WERI-Rb-1 (cell line): ENCODE results near the gene RBL1.
A peak's percentile ranks its signal among the peaks of the same experiment; 100 is the strongest.
"Not testable (repeated sequence)": the region's sequence is repeated elsewhere in the genome, so short reads cannot be mapped to it uniquely, and the experiment has no call there.

ENCODE experiments used
- DNase-seq: peaks from one replicate; pipeline ENCODE4 v3.0.0-alpha.2; 2020
- H3K27ac ChIP-seq: fragments of 250-450 bp; sonication (Bioruptor Pico); 2 replicates; pipeline ENCODE4 v1.5.1; 2020; ENCODE audit warnings: mild to moderate bottlenecking, moderate library complexity
- H3K27me3 ChIP-seq: fragments of 250-450 bp; sonication (Bioruptor Pico); 2 replicates; pipeline ENCODE4 v1.5.1; 2021; ENCODE audit warnings: mild to moderate bottlenecking, low read depth, moderate library complexity; ENCODE audit not compliant: insufficient read depth, severe bottlenecking
- H3K36me3 ChIP-seq: fragments of 250-450 bp; sonication (Bioruptor Pico); 2 replicates; pipeline ENCODE4 v1.5.1; 2020; ENCODE audit warnings: mild to moderate bottlenecking, moderate library complexity
- H3K4me3 ChIP-seq: 2 replicates; pipeline ENCODE4 v1.5.1; 2011; ENCODE audit warnings: low read depth, mild to moderate bottlenecking, control low read depth, low read length
- H3K9me3 ChIP-seq: fragments of 250-450 bp; sonication (Bioruptor Pico); 2 replicates; pipeline ENCODE4 v1.5.1; 2021; ENCODE audit warnings: mild to moderate bottlenecking, moderate library complexity; ENCODE audit not compliant: severe bottlenecking
- CTCF ChIP-seq: IDR thresholded peaks from 2 replicates; pipeline ENCODE4 v1.5.1; 2011; ENCODE audit warnings: low read depth, mild to moderate bottlenecking, control low read depth, inconsistent platforms, low read length

Gene RBL1

GRCh38 chr20:36967636-36968035 is 128.2 kb downstream of the RBL1 start:
- Histone ChIP-seq H3K27me3 (no peaks in the 10 kb centered on the region), H3K27ac (peak overlapping the region; percentile 74), H3K4me3 (no peak overlapping the region), H3K9me3 (no peaks in the 10 kb centered on the region), H3K36me3 (no peaks in the 10 kb centered on the region)
- no peak for DNase-seq
- TF ChIP-seq CTCF = no peak

GRCh38 chr20:36966965-36967364 is 128.8 kb downstream of the RBL1 start:
- H3K9me3 ChIP-seq, DNase-seq, H3K36me3 ChIP-seq, H3K4me3 ChIP-seq, H3K27ac ChIP-seq, H3K27me3 ChIP-seq: not testable (repeated sequence)

- not testable (repeated sequence) for H3K27me3 ChIP-seq, H3K9me3 ChIP-seq, H3K36me3 ChIP-seq, DNase-seq, H3K27ac ChIP-seq, H3K4me3 ChIP-seq
Observed at GRCh38 chr20:36962354-36962941, 133.3 kb downstream of the RBL1 start.

GRCh38 chr20:36959242-36959641 is 136.6 kb downstream of the RBL1 start:
- DNase-seq = no peak
- H3K4me3 ChIP-seq = no peak overlapping the region
- H3K36me3 ChIP-seq = no peaks in the 10 kb centered on the region
- no peak for TF ChIP-seq CTCF
- H3K27ac ChIP-seq = no peak overlapping the region
- peaks cover 5% of the 10 kb centered on the region for H3K9me3 ChIP-seq
- H3K27me3 ChIP-seq = no peaks in the 10 kb centered on the region

- no peak overlapping the region for H3K27ac ChIP-seq
- TF ChIP-seq CTCF = no peak
- DNase-seq = no peak
Observed at GRCh38 chr20:36957875-36958667, 137.7 kb downstream of the RBL1 start.

GRCh38 chr20:36956674-36957073 is 139.1 kb downstream of the RBL1 start:
- Histone ChIP-seq H3K9me3 (no peaks in the 10 kb centered on the region), H3K4me3 (no peak overlapping the region), H3K27me3 (no peaks in the 10 kb centered on the region), H3K36me3 (no peaks in the 10 kb centered on the region), H3K27ac (no peak overlapping the region)
- no peak for TF ChIP-seq CTCF
- no peak for DNase-seq

More at GRCh38 chr20:36957875-36958667, 137.7 kb downstream of the RBL1 start:
- Histone ChIP-seq H3K27me3 (no peaks in the 10 kb centered on the region), H3K9me3 (peaks cover 5% of the 10 kb centered on the region), H3K4me3 (no peak overlapping the region), H3K36me3 (no peaks in the 10 kb centered on the region)
